Breast epithelium (tissue), 3 donors: ENCODE measurements around the gene ZFYVE21.

Source experiments
- CTCF ChIP-seq, 3 donors: fragments of 450-650 bp; IDR thresholded peaks; one replicate each; pipeline ENCODE4 v1.5.1; 2016 to 2017; ENCODE audit warnings: antibody characterized with exemption in 3 of 3, mild to moderate bottlenecking in 3 of 3, moderate library complexity in 3 of 3
- POLR2A ChIP-seq: fragments of 450-650 bp; IDR thresholded peaks from one replicate; pipeline ENCODE4 v1.6.1; 2016; ENCODE audit warnings: antibody characterized with exemption, mild to moderate bottlenecking, moderate library complexity

GRCh38 chr14:103694572-103695026 lies 21.0 kb upstream of the ZFYVE21 start:
- TF ChIP-seq POLR2A: no peak
- no peak for TF ChIP-seq CTCF (IDR thresholded peaks at IDR 0.05)
